Fibroblast of lung (primary cell): ENCODE measurements around the gene GRIA2. TPM values are rescaled to one million over a fixed set of nuclear protein-coding genes. Genes with fewer than 3 reads are reported as not detected.

Experiments used
- DNase-seq, 2 donors: peaks; one replicate each; pipeline versions ENCODE4 v3.0.0 to v3.0.0-alpha.2; 2010; ENCODE audit warnings: low read depth in 2 of 2
- H2AFZ ChIP-seq: 2 replicates; pipeline ENCODE4 v1.5.1; 2012; ENCODE audit warnings: low read length, control low read depth, inconsistent platforms
- H3K27ac ChIP-seq: 2 replicates; pipeline ENCODE4 v1.5.1; 2011; ENCODE audit warnings: low read length, control low read depth; ENCODE audit not compliant: insufficient read depth
- H3K27me3 ChIP-seq: 2 replicates; pipeline ENCODE4 v1.5.1; 2011; ENCODE audit warnings: mild to moderate bottlenecking, low read length; ENCODE audit not compliant: control insufficient read depth, insufficient read depth
- H3K36me3 ChIP-seq: 2 replicates; pipeline ENCODE4 v1.5.1; 2011; ENCODE audit warnings: low read length; ENCODE audit not compliant: control insufficient read depth, insufficient read depth
- H3K4me1 ChIP-seq: 2 replicates; pipeline ENCODE4 v1.5.1; 2011; ENCODE audit warnings: low read length; ENCODE audit not compliant: control insufficient read depth, insufficient read depth; ENCODE audit errors: extremely low read depth
- H3K4me2 ChIP-seq: 2 replicates; pipeline ENCODE4 v1.5.1; 2011; ENCODE audit warnings: low read length, control low read depth; ENCODE audit not compliant: insufficient read depth; ENCODE audit errors: extremely low read depth
- H3K4me3 ChIP-seq, 4 experiments: fragments of 200-600 bp in 1 of 4; sonication (generic) in 1 of 4; replicated peaks in 1 of 4; 2 replicates each; pipeline ENCODE4 v1.5.1; 2011 to 2016; ENCODE audit warnings: low read length in 4 of 4, low read depth in 3 of 4, mild to moderate bottlenecking in 3 of 4, control low read depth in 2 of 4, inconsistent platforms in 1 of 4, mixed read lengths in 1 of 4; ENCODE audit not compliant: insufficient read depth in 1 of 4; ENCODE audit errors: control extremely low read depth in 1 of 4
- H3K79me2 ChIP-seq: 2 replicates; pipeline ENCODE4 v1.5.1; 2012; ENCODE audit warnings: mild to moderate bottlenecking, low read length, inconsistent platforms; ENCODE audit not compliant: control insufficient read depth, insufficient read depth
- H3K9ac ChIP-seq: 2 replicates; pipeline ENCODE4 v1.5.1; 2011; ENCODE audit warnings: mild to moderate bottlenecking, low read length, control low read depth; ENCODE audit not compliant: insufficient read depth
- H3K9me3 ChIP-seq: 2 replicates; pipeline ENCODE4 v1.5.1; 2012; ENCODE audit warnings: low read depth, low read length; ENCODE audit not compliant: control insufficient read depth, insufficient read depth
- H4K20me1 ChIP-seq: 2 replicates; pipeline ENCODE4 v1.5.1; 2011; ENCODE audit warnings: low read length; ENCODE audit not compliant: control insufficient read depth, insufficient read depth; ENCODE audit errors: extremely low read depth
- CTCF ChIP-seq, 2 donors: IDR thresholded peaks in 1 of 2; conservative IDR thresholded peaks in 1 of 2; 1 replicate in 1 of 2; 2 replicates in 1 of 2; pipeline ENCODE4 v1.5.1; 2011 to 2012; ENCODE audit warnings: low read length in 2 of 2, control low read depth in 1 of 2, inconsistent platforms in 1 of 2, low read depth in 1 of 2, mild to moderate bottlenecking in 1 of 2
- EZH2 ChIP-seq: IDR thresholded peaks from 2 replicates; pipeline ENCODE4 v1.5.1; 2012; ENCODE audit warnings: low read length, control low read depth, mild to moderate bottlenecking; ENCODE audit errors: missing control alignments
- polyA plus RNA-seq, 2 donors: library from polyadenylated mRNA; depleted of rRNA in 1 of 2; stranded (reverse) in 1 of 2; unstranded in 1 of 2; fragments of >200 nt; gene quantifications; 2 replicates each; pipeline ENCODE4 v1.2.1, GENCODE V29; 2011 to 2012; ENCODE audit warnings: missing spikeins in 1 of 2
- total RNA-seq: library from RNA; depleted of rRNA; stranded (reverse); fragments of >200 nt; gene quantifications from 2 replicates; pipeline ENCODE4 v1.2.1, GENCODE V29; 2014

Gene GRIA2
- total and polyA plus RNA-seq, 2 donors (not counting 1 experiment from before 2014, with no cell fraction given): 0.17 TPM; not detected in 1

GRCh38 chr4:157280673-157281072 lies 60.1 kb downstream of the GRIA2 start:
- no peaks in the 10 kb centered on the region for H3K4me1 ChIP-seq
- H3K79me2 ChIP-seq: no peaks in the 10 kb centered on the region
- H3K27ac ChIP-seq: no peak overlapping the region
- peak in 1 of 2 donors; percentile 32 for DNase-seq
- no peaks in the 10 kb centered on the region for H4K20me1 ChIP-seq
- H3K27me3 ChIP-seq: no peaks in the 10 kb centered on the region
- H3K4me2 ChIP-seq: no peak overlapping the region
- H3K4me3 ChIP-seq: no peak overlapping the region
- H3K9ac ChIP-seq: no peak overlapping the region
- no peak for TF ChIP-seq EZH2
- TF ChIP-seq CTCF (conservative IDR thresholded peaks at IDR 0.05 in 1 of 2, IDR thresholded peaks at IDR 0.05 in 1 of 2; ENCODE audit: low read depth in 1 of 2, low read length in 2 of 2): no peak
- no peak overlapping the region for H2AFZ ChIP-seq
- no peaks in the 10 kb centered on the region for H3K9me3 ChIP-seq
- no peaks in the 10 kb centered on the region for H3K36me3 ChIP-seq

GRCh38 chr4:157282019-157282418 lies 61.5 kb downstream of the GRIA2 start:
- H3K79me2 ChIP-seq: no peaks in the 10 kb centered on the region
- H3K9me3 ChIP-seq: no peaks in the 10 kb centered on the region
- no peaks in the 10 kb centered on the region for H3K27me3 ChIP-seq
- no peaks in the 10 kb centered on the region for H4K20me1 ChIP-seq
- H3K27ac ChIP-seq: no peak overlapping the region
- no peak for DNase-seq
- no peak overlapping the region for H3K4me3 ChIP-seq
- H2AFZ ChIP-seq: no peak overlapping the region
- TF ChIP-seq CTCF (conservative IDR thresholded peaks at IDR 0.05 in 1 of 2, IDR thresholded peaks at IDR 0.05 in 1 of 2; ENCODE audit: low read depth in 1 of 2, low read length in 2 of 2) (no peak), EZH2 (no peak)
- H3K4me1 ChIP-seq: no peaks in the 10 kb centered on the region
- no peak overlapping the region for H3K9ac ChIP-seq
- no peaks in the 10 kb centered on the region for H3K36me3 ChIP-seq
- no peak overlapping the region for H3K4me2 ChIP-seq

- H3K4me3 ChIP-seq: no peak overlapping the region
- no peak overlapping the region for H3K4me2 ChIP-seq
- no peaks in the 10 kb centered on the region for H3K4me1 ChIP-seq
- H3K27me3 ChIP-seq: no peaks in the 10 kb centered on the region
- H3K9me3 ChIP-seq: no peaks in the 10 kb centered on the region
- H3K9ac ChIP-seq: no peak overlapping the region
- H3K27ac ChIP-seq: no peak overlapping the region
- H3K79me2 ChIP-seq: no peaks in the 10 kb centered on the region
- TF ChIP-seq EZH2: no peak
- TF ChIP-seq CTCF (conservative IDR thresholded peaks at IDR 0.05 in 1 of 2, IDR thresholded peaks at IDR 0.05 in 1 of 2; ENCODE audit: low read depth in 1 of 2, low read length in 2 of 2): no peak
- no peaks in the 10 kb centered on the region for H4K20me1 ChIP-seq
- H3K36me3 ChIP-seq: no peaks in the 10 kb centered on the region
- DNase-seq: no peak
- no peak overlapping the region for H2AFZ ChIP-seq
Measured at GRCh38 chr4:157287445-157287844, 66.9 kb downstream of the GRIA2 start.
